ENCODE data around the gene CDCP1. TPM values are rescaled to one million over a fixed set of nuclear protein-coding genes. Genes with fewer than 3 reads are reported as not detected.
"Not testable (repeated sequence)": the region's sequence is repeated elsewhere in the genome, so short reads cannot be mapped to it uniquely, and the experiment has no call there.

CDCP1 gene
- polyA plus RNA-seq, 3 donors from 2014 or later = 1.1 to 3.3 (median 2.0) TPM

- H3K27ac Mint-ChIP-seq = no peak overlapping the region
- H3K4me3 Mint-ChIP-seq = no peak overlapping the region
- H3K36me3 Mint-ChIP-seq = peaks cover 0 to 4% (median 0%) of the 10 kb centered on the region in 3 donors
- no peak for DNase-seq
- no peaks in the 10 kb centered on the region for H3K4me1 Mint-ChIP-seq
- no peaks in the 10 kb centered on the region for H3K9me3 Mint-ChIP-seq
- H3K27me3 Mint-ChIP-seq (ENCODE audit: low read depth in 3 of 3) = peaks cover 2 to 8% (median 7%) of the 10 kb centered on the region in 3 donors
Measured at GRCh38 chr3:45088543-45089358, 57.4 kb downstream of the CDCP1 start.

DNA sequence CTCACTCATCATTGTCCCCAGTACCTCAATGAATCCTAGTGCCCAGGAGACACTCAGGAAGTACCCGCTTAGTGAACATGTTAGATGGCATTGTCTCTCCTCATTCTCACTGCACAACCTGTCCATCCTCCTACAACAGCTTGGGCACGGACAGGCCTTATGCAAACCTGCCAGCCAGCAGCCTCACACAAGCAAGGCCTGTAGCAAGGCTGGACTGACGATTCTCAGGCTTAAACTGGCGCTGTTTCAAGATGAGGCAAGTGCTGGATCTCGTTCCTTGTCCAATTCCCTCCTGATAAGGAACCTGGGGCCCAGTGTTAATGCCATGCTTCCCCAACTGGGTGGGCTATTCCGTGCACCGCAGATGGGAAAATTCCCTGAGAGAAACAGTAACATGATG is 59.0 kb downstream of the CDCP1 start:
- no peak for DNase-seq
- Mint-ChIP-seq H3K27ac (no peak overlapping the region), H3K4me3 (no peak overlapping the region), H3K27me3 (ENCODE audit: low read depth in 3 of 3) (peaks cover 2 to 8% (median 7%) of the 10 kb centered on the region in 3 donors), H3K4me1 (no peaks in the 10 kb centered on the region), H3K9me3 (no peaks in the 10 kb centered on the region), H3K36me3 (peaks cover 0 to 4% (median 0%) of the 10 kb centered on the region in 3 donors)

DNA sequence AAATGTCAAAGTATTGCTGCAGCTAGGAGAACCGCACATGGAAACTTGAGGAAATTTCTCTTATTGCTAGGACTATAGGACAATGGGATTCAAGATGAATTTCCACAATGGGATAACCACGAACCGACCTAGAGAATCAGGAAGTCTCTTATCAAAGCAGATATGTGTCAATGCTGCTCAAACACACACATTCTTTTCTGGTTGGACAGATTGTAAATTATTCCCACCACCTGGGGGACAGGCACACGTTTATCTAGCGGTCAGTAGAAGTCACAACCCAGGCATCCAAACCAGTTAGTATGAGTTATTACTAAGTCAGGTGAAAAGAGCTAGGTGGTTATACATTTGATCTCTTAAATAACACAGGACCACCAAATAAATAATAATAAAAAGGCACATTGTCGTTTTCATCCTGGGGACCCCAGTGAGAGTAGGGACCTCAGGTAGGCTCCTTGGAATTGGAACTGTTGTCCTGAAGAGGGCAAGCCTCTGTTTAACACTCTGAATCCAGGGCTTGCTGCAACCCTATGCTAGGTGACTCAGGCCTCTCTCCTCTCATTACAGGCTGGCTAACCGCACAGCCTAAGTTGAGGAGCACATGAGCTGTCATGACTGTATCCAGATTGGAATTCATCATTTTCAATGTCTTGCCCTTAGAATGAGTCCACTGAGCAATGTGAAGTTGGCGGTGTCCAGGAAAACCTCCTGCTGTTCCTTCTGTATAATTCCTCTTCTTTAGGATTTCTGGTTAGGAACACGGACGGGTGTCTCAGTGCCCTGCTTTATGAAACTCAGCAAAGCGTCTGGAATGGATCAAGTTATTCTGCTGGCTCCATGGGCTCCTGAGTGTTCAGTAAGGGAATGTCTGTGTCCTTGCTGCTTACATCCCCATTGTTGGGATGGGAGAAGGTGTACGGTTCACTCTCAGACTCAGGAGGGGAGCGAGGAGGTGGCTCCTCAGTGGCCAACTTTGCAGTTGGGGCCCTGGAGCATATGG is 61.1 kb downstream of the CDCP1 start:
- no peak overlapping the region for H3K27ac Mint-ChIP-seq

DNA sequence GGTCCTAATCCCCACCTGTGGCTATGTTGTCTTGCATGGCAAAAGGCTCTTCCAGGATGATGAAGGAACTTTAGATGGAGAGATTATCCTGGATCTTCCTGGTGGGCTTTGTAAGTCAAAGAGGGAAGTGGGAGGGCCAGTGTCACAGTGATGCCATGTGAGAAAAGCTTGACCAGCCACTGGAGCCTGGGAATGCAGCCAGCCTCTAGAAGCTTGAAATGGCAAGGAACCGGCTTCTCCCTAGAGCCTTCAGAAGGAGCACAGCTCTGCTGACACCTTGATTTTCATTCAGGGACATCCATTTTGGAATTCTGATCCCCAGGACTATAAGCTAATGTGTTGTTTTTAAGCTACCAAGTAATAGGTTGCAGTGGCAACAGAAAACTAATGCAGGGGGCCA is 61.8 kb downstream of the CDCP1 start:
- DNase-seq = no peak
- Mint-ChIP-seq H3K9me3 (no peaks in the 10 kb centered on the region), H3K27ac (no peak overlapping the region), H3K4me1 (no peaks in the 10 kb centered on the region), H3K4me3 (no peak overlapping the region), H3K36me3 (no peaks in the 10 kb centered on the region), H3K27me3 (ENCODE audit: low read depth in 3 of 3) (peaks cover 0 to 9% (median 7%) of the 10 kb centered on the region in 3 donors)

More for the DNA sequence above, 61.1 kb downstream of the CDCP1 start:
- H3K9me3 Mint-ChIP-seq = no peaks in the 10 kb centered on the region
- H3K27me3 Mint-ChIP-seq (ENCODE audit: low read depth in 3 of 3) = peaks cover 0 to 9% (median 7%) of the 10 kb centered on the region in 3 donors
- peaks cover 0 to 4% (median 0%) of the 10 kb centered on the region in 3 donors for H3K36me3 Mint-ChIP-seq
- DNase-seq = no peak
- H3K4me3 Mint-ChIP-seq = no peak overlapping the region
- H3K4me1 Mint-ChIP-seq = no peaks in the 10 kb centered on the region

- Mint-ChIP-seq H3K27ac (no peak overlapping the region), H3K27me3 (ENCODE audit: low read depth in 3 of 3) (peaks cover 0 to 10% (median 3%) of the 10 kb centered on the region in 3 donors), H3K36me3 (no peaks in the 10 kb centered on the region), H3K4me3 (no peak overlapping the region), H3K9me3 (no peaks in the 10 kb centered on the region), H3K4me1 (no peaks in the 10 kb centered on the region)
- DNase-seq = no peak
Measured at GRCh38 chr3:45083023-45083422, 63.2 kb downstream of the CDCP1 start.

DNA sequence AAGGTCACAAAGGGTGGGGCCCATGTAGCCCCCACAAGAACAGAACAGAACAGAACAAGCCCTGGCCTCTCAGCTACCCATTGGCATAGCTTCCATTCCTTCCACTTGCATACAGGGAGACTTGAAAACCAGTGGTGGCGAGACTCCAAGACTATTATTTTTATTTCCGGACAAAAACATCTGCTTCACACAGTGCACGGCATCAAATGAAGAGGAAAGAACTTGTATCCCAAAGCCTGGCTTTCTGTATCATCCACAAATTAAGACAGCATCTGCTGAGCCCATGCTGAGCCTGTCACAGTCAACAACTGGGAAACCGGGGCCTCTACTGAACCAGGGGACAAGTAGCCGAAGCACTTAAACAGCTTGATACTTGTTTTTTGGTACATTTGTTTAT is 64.0 kb downstream of the CDCP1 start:
- H3K4me3 Mint-ChIP-seq = no peak overlapping the region

GRCh38 chr3:45081506-45082141 is 64.6 kb downstream of the CDCP1 start:
- Mint-ChIP-seq H3K4me1 (no peaks in the 10 kb centered on the region), H3K27me3 (ENCODE audit: low read depth in 3 of 3) (peaks cover 2 to 10% (median 3%) of the 10 kb centered on the region in 3 donors), H3K4me3 (no peak overlapping the region), H3K36me3 (no peaks in the 10 kb centered on the region), H3K9me3 (no peaks in the 10 kb centered on the region), H3K27ac (no peak overlapping the region)
- DNase-seq = no peak

More for the DNA sequence above, 64.0 kb downstream of the CDCP1 start:
- H3K27ac Mint-ChIP-seq = no peak overlapping the region
- no peak for DNase-seq
- peaks cover 2 to 10% (median 3%) of the 10 kb centered on the region in 3 donors for H3K27me3 Mint-ChIP-seq (ENCODE audit: low read depth in 3 of 3)
- H3K4me1 Mint-ChIP-seq = no peaks in the 10 kb centered on the region
- H3K36me3 Mint-ChIP-seq = no peaks in the 10 kb centered on the region
- H3K9me3 Mint-ChIP-seq = no peaks in the 10 kb centered on the region

- Mint-ChIP-seq H3K36me3 (no peaks in the 10 kb centered on the region), H3K9me3 (no peaks in the 10 kb centered on the region), H3K27ac (no peak overlapping the region), H3K27me3 (ENCODE audit: low read depth in 3 of 3) (peaks cover 3 to 10% (median 4%) of the 10 kb centered on the region in 3 donors), H3K4me3 (no peak overlapping the region), H3K4me1 (no peaks in the 10 kb centered on the region)
- DNase-seq = no peak
Measured at GRCh38 chr3:45080824-45081223, 65.4 kb downstream of the CDCP1 start.

- Mint-ChIP-seq H3K4me1 (no peaks in the 10 kb centered on the region), H3K27me3 (ENCODE audit: low read depth in 3 of 3) (peaks cover 3 to 10% (median 4%) of the 10 kb centered on the region in 3 donors), H3K27ac (no peak overlapping the region), H3K4me3 (no peak overlapping the region), H3K9me3 (no peaks in the 10 kb centered on the region), H3K36me3 (no peaks in the 10 kb centered on the region)
- no peak for DNase-seq
Measured at GRCh38 chr3:45079715-45080114, 66.5 kb downstream of the CDCP1 start.

GRCh38 chr3:45078910-45079522 is 67.2 kb downstream of the CDCP1 start:
- DNase-seq = no peak
- Mint-ChIP-seq H3K27ac (no peak overlapping the region), H3K4me1 (no peaks in the 10 kb centered on the region), H3K9me3 (peaks cover 0 to 3% (median 0%) of the 10 kb centered on the region in 6 donors), H3K36me3 (no peaks in the 10 kb centered on the region), H3K4me3 (no peak overlapping the region), H3K27me3 (ENCODE audit: low read depth in 3 of 3) (peaks cover 4 to 14% (median 4%) of the 10 kb centered on the region in 3 donors)

GRCh38 chr3:45078256-45078655 is 67.9 kb downstream of the CDCP1 start:
- H3K4me3 Mint-ChIP-seq, H3K36me3 Mint-ChIP-seq, H3K9me3 Mint-ChIP-seq, H3K27ac Mint-ChIP-seq, DNase-seq, H3K4me1 Mint-ChIP-seq: not testable (repeated sequence)
- H3K27me3 Mint-ChIP-seq (ENCODE audit: low read depth in 3 of 3) = peaks cover 1 to 14% (median 4%) of the 10 kb centered on the region in 3 donors

DNA sequence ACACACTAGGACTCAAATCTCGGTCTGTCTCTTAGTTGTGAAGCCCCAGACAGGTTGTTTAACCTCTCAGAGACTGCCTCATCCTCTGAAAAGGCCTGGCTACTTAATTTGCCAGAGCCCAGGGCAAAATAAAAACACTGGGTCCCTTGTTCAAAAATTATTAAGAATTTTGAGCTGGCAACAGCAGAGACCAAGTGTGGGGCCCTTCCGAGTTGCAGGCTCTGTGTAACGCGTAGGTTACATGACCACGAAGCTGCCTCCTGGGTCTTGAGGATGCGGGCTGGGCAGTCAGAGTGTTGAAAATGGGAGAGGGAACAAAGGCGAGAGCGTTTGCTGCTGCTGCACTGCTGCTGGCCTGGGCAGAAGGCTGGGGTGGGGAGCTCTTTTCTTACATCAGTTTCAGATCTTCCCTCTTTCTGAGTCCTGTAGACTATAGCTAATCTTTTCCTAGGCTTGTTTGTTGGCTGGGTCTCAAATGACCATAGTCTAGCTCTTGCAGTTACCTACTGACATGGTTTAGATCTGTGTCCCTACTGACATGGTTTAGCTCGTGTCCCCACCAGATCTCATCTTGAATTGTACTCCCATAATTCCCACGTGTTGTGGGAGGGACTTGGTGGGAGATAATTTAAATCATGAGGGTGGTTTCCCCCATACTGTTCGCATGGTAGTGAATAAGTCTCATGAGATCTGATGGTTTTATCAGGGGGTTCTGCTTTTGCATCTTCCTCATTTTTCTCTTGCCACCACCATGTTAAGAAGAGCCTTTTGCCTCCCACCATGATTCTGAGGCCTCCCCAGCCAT is 70.2 kb downstream of the CDCP1 start:
- DNase-seq = no peak
- peaks cover 2 to 10% (median 4%) of the 10 kb centered on the region in 3 donors for H3K27me3 Mint-ChIP-seq (ENCODE audit: low read depth in 3 of 3)
- H3K27ac Mint-ChIP-seq = no peak overlapping the region
- no peaks in the 10 kb centered on the region for H3K4me1 Mint-ChIP-seq
- H3K4me3 Mint-ChIP-seq = no peak overlapping the region
- peaks cover 0 to 3% (median 0%) of the 10 kb centered on the region in 6 donors for H3K9me3 Mint-ChIP-seq
- no peaks in the 10 kb centered on the region for H3K36me3 Mint-ChIP-seq
